HepG2 (cell line): ENCODE data around the gene SDK1. TPM values are rescaled to one million over a fixed set of nuclear protein-coding genes. Genes with fewer than 3 reads are reported as not detected.
A peak's percentile ranks its signal among the peaks of the same experiment; 100 is the strongest.

Experiments used
- ATAC-seq: fragments of 200-7000 bp; cut with Tn5 transposase; 3 replicates; pipeline ENCODE4 v1.9.1; 2020; ENCODE audit warnings: mild to moderate bottlenecking, moderate library complexity
- BruUV-seq: library from RNA; stranded (reverse); fragments of 400-500 nt; replicated peaks from 2 replicates; lab custom pipeline; 2021; lab: Mats Ljungman, UMichigan
- CTCF ChIA-PET: fragments of 300-600 bp; formaldehyde crosslinking; extraction: SDS; loops from one replicate; lab custom pipeline; 2021; ENCODE audit warnings: low total read pairs, inconsistent platforms, low intra/inter-chr PET ratio; lab: Yijun Ruan, JAX
- POLR2A ChIA-PET: fragments of 350-600 bp; sonication (Branson Sonifier 250); formaldehyde crosslinking; loops from one replicate; lab custom pipeline; 2020; ENCODE audit warnings: antibody characterized with exemption, inconsistent platforms; lab: Yijun Ruan, JAX
- DNase-seq: peaks from one replicate; pipeline ENCODE4 v3.0.0-alpha.2; 2015; ENCODE audit warnings: low spot score
- FAIRE-seq: peaks from 3 replicates; lab custom pipeline; 2011; peaks lifted over from hg19 to GRCh38; lab: Jason Lieb, UNC
- H2AFZ ChIP-seq: one replicate; pipeline ENCODE4 v1.6.1; 2011; ENCODE audit warnings: low read length, inconsistent platforms
- H3K27ac ChIP-seq: fragments of 300-600 bp; 3 replicates; pipeline ENCODE4 v1.8.0; 2011; ENCODE audit warnings: mixed run types, mild to moderate bottlenecking, mixed read lengths, low read length, inconsistent platforms; ENCODE audit not compliant: insufficient read depth; ENCODE audit errors: extremely low read length
- H3K27me3 ChIP-seq, 2 experiments: fragments of 200-600 bp in 1 of 2; 2 replicates in 1 of 2; 3 replicates in 1 of 2; pipeline versions ENCODE4 v1.6.0 to v1.8.0; 2011; ENCODE audit warnings: low read length in 2 of 2, mild to moderate bottlenecking in 2 of 2, moderate library complexity in 2 of 2, inconsistent platforms in 1 of 2; ENCODE audit not compliant: insufficient read depth in 2 of 2, control insufficient read depth in 1 of 2
- H3K36me3 ChIP-seq, 2 experiments: fragments of 200-600 bp in 1 of 2; replicated peaks in 1 of 2; 2 replicates in 1 of 2; 3 replicates in 1 of 2; pipeline versions ENCODE4 v1.5.1 to v1.8.0; 2011; ENCODE audit warnings: low read length in 2 of 2, inconsistent platforms in 1 of 2; ENCODE audit not compliant: insufficient read depth in 2 of 2, control insufficient read depth in 1 of 2
- H3K4me1 ChIP-seq: 2 replicates; pipeline ENCODE4 v1.5.1; 2012; ENCODE audit warnings: low read length, inconsistent platforms; ENCODE audit not compliant: insufficient read depth
- H3K4me2 ChIP-seq: 2 replicates; pipeline ENCODE4 v1.6.0; 2011; ENCODE audit warnings: low read depth, low read length, inconsistent platforms
- H3K4me3 ChIP-seq, 3 experiments: fragments of 200-600 bp in 1 of 3; sonication (generic), shearing (Covaris generic) in 1 of 3; replicated peaks in 1 of 3; 2 replicates each; pipeline ENCODE4 v1.5.1; 2011 to 2016; ENCODE audit warnings: low read length in 3 of 3, inconsistent platforms in 2 of 3, low read depth in 2 of 3, mild to moderate bottlenecking in 2 of 3, control low read depth in 1 of 3, mixed read lengths in 1 of 3; ENCODE audit not compliant: insufficient read depth in 1 of 3
- H3K79me2 ChIP-seq: one replicate; pipeline ENCODE4 v1.6.1; 2011; ENCODE audit warnings: low read length, inconsistent platforms; ENCODE audit not compliant: insufficient read depth
- H3K9ac ChIP-seq: 2 replicates; pipeline ENCODE4 v1.6.0; 2011; ENCODE audit warnings: mild to moderate bottlenecking, low read depth, low read length, inconsistent platforms; ENCODE audit not compliant: insufficient read depth
- H3K9me3 ChIP-seq: 2 replicates; pipeline ENCODE4 v1.5.1; 2012; ENCODE audit warnings: mild to moderate bottlenecking, low read length
- H4K20me1 ChIP-seq: 2 replicates; pipeline ENCODE4 v1.6.0; 2011; ENCODE audit warnings: inconsistent platforms, mild to moderate bottlenecking, low read length, moderate library complexity; ENCODE audit not compliant: insufficient read depth
- ATF7 ChIP-seq, 2 experiments: fragments of 450-650 bp in 1 of 2; sonication (generic) in 1 of 2; formaldehyde crosslinking in 1 of 2; IDR thresholded peaks; 2 replicates each; pipeline versions ENCODE4 v1.4.0 to v1.6.1; 2016 to 2020; ENCODE audit warnings: antibody characterized with exemption in 1 of 2, mild to moderate bottlenecking in 1 of 2, missing genetic modification reagents in 1 of 2
- CREB1 ChIP-seq, 2 experiments: fragments of 450-650 bp in 1 of 2; IDR thresholded peaks; 2 replicates each; pipeline ENCODE4 v1.6.1; 2016 to 2017; ENCODE audit warnings: control low read depth in 1 of 2, mild to moderate bottlenecking in 1 of 2, missing compliant biosample characterization in 1 of 2, missing genetic modification characterization in 1 of 2
- IKZF1 ChIP-seq: fragments of 450-650 bp; IDR thresholded peaks from 2 replicates; pipeline ENCODE4 v1.7.1; 2016
- NFYC ChIP-seq: IDR thresholded peaks from 2 replicates; pipeline ENCODE4 v1.6.1; 2016; ENCODE audit warnings: missing genetic modification reagents, missing compliant biosample characterization
- REPIN1 ChIP-seq: sonication (generic); formaldehyde crosslinking; IDR thresholded peaks from 2 replicates; pipeline ENCODE4 v1.8.0; 2022; ENCODE audit warnings: missing genetic modification reagents, low read depth, mild to moderate bottlenecking, borderline replicate concordance
- ZNF34 ChIP-seq: sonication (generic); formaldehyde crosslinking; IDR thresholded peaks from 2 replicates; pipeline ENCODE4 v1.4.0; 2020; ENCODE audit warnings: mild to moderate bottlenecking, missing genetic modification reagents, borderline replicate concordance
- WGBS: methylation state at CpG from one replicate; pipeline ENCODE4 v1.1.6; 2017; ENCODE audit warnings: low lambda C conversion rate; 5-methylcytosine and 5-hydroxymethylcytosine counted together
- in situ Hi-C: cut with HindIII; loops from 2 replicates; pipeline ENCODE4 v1.10.0; 2017; ENCODE audit warnings: low pct_unique_long_range_greater_than_20kb; ENCODE audit not compliant: extremely low pct_ligation_motif_present
- intact Hi-C: fragments of 100-400 bp; cut with micrococcal nuclease; formaldehyde crosslinking; loops from one replicate; pipeline ENCODE4 v1.10.0; 2022; ENCODE audit not compliant: unreplicated experiment
- polyA plus RNA-seq, 8 experiments: library from polyadenylated mRNA; depleted of rRNA in 3 of 8; stranded (reverse) in 7 of 8; unstranded in 1 of 8; fragments of >200 nt; fragmentation: Illumina TruSeq in 4 of 8; extraction: Trizol in 4 of 8; gene quantifications; 2 replicates each; pipeline versions ENCODE4 v1.2.1 to v1.2.3, GENCODE V29; 2011 to 2016; ENCODE audit warnings: low read depth in 4 of 8, missing spikeins in 1 of 8, mixed read lengths in 1 of 8; ENCODE audit not compliant: insufficient read depth in 1 of 8
- total RNA-seq, 5 experiments: library from RNA; depleted of rRNA; stranded (reverse); fragments of >200 nt; fragmentation: Illumina TruSeq; extraction: Trizol; gene quantifications; 2 replicates each; pipeline ENCODE4 v1.2.3, GENCODE V29; 2016; ENCODE audit warnings: low read depth in 1 of 5
- TF ChIP-seq, protein P1 (sequence below): sonication (generic); formaldehyde crosslinking; IDR thresholded peaks from 2 replicates; pipeline ENCODE4 v1.9.0; 2022; ENCODE audit warnings: low read depth, missing genetic modification reagents

The SDK1 gene
- total and polyA plus RNA-seq, 2 of the 13 experiments (the other 11 are each of a cell fraction or from before 2014, with no cell fraction given), result 0.35 to 2.4 TPM

GRCh38 chr7:3270362-3270761 is 30.7 kb upstream of the SDK1 start:
- Histone ChIP-seq H3K79me2 (no peaks in the 10 kb centered on the region), H3K9me3 (no peaks in the 10 kb centered on the region), H3K27ac (no peak overlapping the region), H3K27me3 (no peaks in the 10 kb centered on the region), H3K36me3 (no peaks in the 10 kb centered on the region), H2AFZ (no peak overlapping the region), H3K4me1 (no peaks in the 10 kb centered on the region)
- no TSS peak for BruUV-seq
- no peak for FAIRE-seq
- in situ Hi-C loops (no loop called here), intact Hi-C loops (no loop called here)
- CTCF ChIA-PET, result no interaction called here
- TF ChIP-seq IKZF1 (peak; percentile 69; the same call in 1 of the 2 replicates), CREB1 (IDR thresholded peaks at IDR 0.05) (peak; percentile 97), CREB1 (CRISPR knock-in tag; IDR thresholded peaks at IDR 0.05) (no peak), ATF7 (IDR thresholded peaks at IDR 0.05) (peak; percentile 37; the same call in 1 of the 2 replicates), ATF7 (CRISPR knock-in tag; IDR thresholded peaks at IDR 0.05) (no peak), ZNF34 (CRISPR knock-in tag) (no peak), REPIN1 (CRISPR knock-in tag) (no peak)
- TF ChIP-seq, all 625 proteins: peak for 3
- ATAC-seq (no peak), DNase-seq (no peak)
- H3K4me3 ChIP-seq, result no peak overlapping the region
- H3K4me2 ChIP-seq, result no peak overlapping the region
- no peaks in the 10 kb centered on the region for H4K20me1 ChIP-seq
- H3K9ac ChIP-seq, result no peak overlapping the region
- POLR2A ChIA-PET, result no interaction called here

DNA sequence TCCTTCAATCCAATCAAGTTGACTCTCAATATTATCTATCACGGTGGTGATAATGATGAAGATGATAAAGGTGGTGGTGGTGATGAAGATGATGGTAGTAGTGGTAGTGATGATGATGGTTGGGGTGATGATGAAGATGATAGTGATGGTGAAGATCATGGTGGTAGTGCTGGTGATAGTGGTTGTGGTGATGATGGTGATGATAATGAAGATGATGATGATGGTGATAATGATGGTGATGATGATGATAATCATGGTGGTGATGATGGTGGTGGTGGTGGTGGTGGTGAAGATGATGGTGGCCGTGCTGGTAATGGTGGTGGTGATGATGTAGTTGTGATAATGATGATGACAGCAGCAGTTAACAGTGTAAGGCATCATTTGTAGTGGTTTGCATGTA is 29.8 kb upstream of the SDK1 start:
- Histone ChIP-seq H3K9ac (no peak overlapping the region), H3K9me3 (no peaks in the 10 kb centered on the region), H3K36me3 (no peaks in the 10 kb centered on the region), H3K79me2 (no peaks in the 10 kb centered on the region), H3K4me3 (no peak overlapping the region), H4K20me1 (no peaks in the 10 kb centered on the region), H3K4me1 (no peaks in the 10 kb centered on the region), H3K27ac (no peak overlapping the region), H3K4me2 (no peak overlapping the region), H2AFZ (no peak overlapping the region), H3K27me3 (no peaks in the 10 kb centered on the region)
- peak; percentile 89 for TF ChIP-seq CREB1 (IDR thresholded peaks at IDR 0.05)
- no peak for TF ChIP-seq CREB1 (CRISPR knock-in tag; IDR thresholded peaks at IDR 0.05)
- TF ChIP-seq NFYC (CRISPR knock-in tag), result no peak
- TF ChIP-seq, protein P1, sequence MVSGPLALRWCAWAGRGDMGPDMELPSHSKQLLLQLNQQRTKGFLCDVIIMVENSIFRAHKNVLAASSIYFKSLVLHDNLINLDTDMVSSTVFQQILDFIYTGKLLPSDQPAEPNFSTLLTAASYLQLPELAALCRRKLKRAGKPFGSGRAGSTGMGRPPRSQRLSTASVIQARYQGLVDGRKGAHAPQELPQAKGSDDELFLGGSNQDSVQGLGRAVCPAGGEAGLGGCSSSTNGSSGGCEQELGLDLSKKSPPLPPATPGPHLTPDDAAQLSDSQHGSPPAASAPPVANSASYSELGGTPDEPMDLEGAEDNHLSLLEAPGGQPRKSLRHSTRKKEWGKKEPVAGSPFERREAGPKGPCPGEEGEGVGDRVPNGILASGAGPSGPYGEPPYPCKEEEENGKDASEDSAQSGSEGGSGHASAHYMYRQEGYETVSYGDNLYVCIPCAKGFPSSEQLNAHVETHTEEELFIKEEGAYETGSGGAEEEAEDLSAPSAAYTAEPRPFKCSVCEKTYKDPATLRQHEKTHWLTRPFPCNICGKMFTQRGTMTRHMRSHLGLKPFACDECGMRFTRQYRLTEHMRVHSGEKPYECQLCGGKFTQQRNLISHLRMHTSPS (CRISPR knock-in tag), result no peak
- ChIA-PET CTCF (no interaction called here), POLR2A (no interaction called here)
- no TSS peak for BruUV-seq
- ATAC-seq (no peak), FAIRE-seq (no peak), DNase-seq (no peak)
- WGBS, result 5% methylated on average over 2 of the region's 2 CpGs
- intact Hi-C loops (no loop called here), in situ Hi-C loops (no loop called here)
